ENCODE data around the gene DIP2C.

DNA sequence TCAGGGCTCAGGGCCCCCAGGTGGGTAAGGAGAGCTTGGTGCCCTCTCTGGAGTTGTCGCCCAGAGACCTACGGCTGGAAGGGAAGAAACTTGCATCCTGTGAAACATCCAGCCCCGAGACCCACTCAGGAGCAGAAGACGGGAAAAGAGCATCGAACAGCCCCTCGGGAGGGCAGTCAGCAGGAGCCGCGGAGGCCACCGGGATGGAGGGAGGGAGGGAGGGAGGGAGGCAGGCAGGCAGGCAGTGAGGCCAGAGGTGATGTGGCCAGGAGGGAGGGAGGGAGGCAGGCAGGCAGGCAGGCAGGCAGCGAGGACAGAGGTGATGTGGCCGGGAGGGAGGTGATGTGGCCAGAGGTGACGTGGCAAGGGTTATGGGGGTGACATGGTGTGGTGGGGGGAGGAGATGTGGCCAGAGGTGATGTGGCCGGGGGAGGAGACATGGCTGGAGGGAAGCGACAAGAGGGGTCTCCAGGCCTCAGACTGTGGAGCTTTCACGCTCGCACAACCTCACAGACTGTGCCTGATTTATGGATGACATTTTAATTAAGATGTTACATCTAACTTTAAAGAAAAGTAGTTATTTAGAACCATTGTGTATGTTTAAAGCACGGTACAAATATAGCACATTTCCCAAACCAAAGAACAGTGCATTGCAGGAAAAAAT is 141.1 kb downstream of the DIP2C start:
- TF ChIP-seq, protein P1, sequence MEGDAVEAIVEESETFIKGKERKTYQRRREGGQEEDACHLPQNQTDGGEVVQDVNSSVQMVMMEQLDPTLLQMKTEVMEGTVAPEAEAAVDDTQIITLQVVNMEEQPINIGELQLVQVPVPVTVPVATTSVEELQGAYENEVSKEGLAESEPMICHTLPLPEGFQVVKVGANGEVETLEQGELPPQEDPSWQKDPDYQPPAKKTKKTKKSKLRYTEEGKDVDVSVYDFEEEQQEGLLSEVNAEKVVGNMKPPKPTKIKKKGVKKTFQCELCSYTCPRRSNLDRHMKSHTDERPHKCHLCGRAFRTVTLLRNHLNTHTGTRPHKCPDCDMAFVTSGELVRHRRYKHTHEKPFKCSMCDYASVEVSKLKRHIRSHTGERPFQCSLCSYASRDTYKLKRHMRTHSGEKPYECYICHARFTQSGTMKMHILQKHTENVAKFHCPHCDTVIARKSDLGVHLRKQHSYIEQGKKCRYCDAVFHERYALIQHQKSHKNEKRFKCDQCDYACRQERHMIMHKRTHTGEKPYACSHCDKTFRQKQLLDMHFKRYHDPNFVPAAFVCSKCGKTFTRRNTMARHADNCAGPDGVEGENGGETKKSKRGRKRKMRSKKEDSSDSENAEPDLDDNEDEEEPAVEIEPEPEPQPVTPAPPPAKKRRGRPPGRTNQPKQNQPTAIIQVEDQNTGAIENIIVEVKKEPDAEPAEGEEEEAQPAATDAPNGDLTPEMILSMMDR (IDR thresholded peaks at IDR 0.05), result no peak
- no peak for TF ChIP-seq POLR2A (IDR thresholded peaks at IDR 0.05)
- TF ChIP-seq POLR2AphosphoS5 (IDR thresholded peaks at IDR 0.05), result no peak

All from prostate gland (tissue), 2 donors.